ENCODE measurements around the gene TANGO2. TPM values are rescaled to one million over a fixed set of nuclear protein-coding genes. Genes with fewer than 3 reads are reported as not detected.
A peak's percentile ranks its signal among the peaks of the same experiment; 100 is the strongest.

The TANGO2 gene
- total RNA-seq, 3 donors from 2014 or later, result 17.5 to 29.7 (median 27.6) TPM

DNA sequence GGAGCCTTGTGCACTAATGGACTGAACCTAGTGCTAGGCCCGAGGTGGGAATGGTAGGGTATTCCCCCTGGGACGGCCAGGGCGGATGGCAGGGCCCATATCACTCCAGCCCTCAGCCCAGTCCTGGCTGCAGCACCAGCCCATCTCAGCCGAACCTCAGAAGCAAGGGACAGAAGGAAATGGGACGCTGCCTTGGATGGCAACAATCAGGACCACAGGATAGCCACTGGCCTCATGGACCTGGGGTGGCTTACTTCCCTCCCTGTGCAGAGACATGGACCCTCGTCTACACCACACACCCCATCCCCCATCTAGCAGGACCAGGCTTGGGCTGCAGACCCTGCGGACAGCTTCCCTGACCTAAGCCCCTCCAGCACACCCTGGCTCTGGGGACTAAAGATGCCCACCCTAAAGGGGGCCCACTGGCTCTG is 28.4 kb upstream of the TANGO2 start:
- TF ChIP-seq, protein P1, sequence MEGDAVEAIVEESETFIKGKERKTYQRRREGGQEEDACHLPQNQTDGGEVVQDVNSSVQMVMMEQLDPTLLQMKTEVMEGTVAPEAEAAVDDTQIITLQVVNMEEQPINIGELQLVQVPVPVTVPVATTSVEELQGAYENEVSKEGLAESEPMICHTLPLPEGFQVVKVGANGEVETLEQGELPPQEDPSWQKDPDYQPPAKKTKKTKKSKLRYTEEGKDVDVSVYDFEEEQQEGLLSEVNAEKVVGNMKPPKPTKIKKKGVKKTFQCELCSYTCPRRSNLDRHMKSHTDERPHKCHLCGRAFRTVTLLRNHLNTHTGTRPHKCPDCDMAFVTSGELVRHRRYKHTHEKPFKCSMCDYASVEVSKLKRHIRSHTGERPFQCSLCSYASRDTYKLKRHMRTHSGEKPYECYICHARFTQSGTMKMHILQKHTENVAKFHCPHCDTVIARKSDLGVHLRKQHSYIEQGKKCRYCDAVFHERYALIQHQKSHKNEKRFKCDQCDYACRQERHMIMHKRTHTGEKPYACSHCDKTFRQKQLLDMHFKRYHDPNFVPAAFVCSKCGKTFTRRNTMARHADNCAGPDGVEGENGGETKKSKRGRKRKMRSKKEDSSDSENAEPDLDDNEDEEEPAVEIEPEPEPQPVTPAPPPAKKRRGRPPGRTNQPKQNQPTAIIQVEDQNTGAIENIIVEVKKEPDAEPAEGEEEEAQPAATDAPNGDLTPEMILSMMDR (IDR thresholded peaks at IDR 0.05), result no peak
- Histone ChIP-seq H3K9me3 (no peaks in the 10 kb centered on the region), H3K4me1 (ENCODE audit: low read depth) (no peaks in the 10 kb centered on the region), H3K4me3 (no peak overlapping the region), H3K36me3 (ENCODE audit: low read depth) (no peaks in the 10 kb centered on the region)
- intact Hi-C loops (cut with DNase I, micrococcal nuclease), result no loop called here
- peak in 1 of 3 donors; percentile 26 for DNase-seq
- no peak for ATAC-seq

DNA sequence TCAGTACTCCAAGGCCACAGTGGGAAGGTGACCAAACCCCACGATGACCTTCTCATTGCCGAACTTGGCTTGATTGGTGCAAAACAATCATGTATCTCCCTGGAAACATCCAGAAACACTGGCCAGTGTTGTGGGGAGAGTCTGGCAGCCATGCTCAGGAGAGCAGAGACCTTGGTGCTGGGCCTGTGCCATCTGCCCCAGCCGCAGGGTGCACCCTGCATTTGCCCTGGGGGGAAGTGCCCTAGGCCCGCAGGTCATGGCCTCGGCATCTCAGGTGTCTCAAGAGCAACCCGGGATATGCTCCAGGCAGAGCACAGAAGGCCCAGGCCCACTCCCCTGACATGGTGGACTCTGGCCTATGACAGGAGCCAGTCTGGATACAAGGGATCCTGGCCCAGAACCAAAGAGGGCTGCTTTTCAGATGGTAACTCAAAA is 28.0 kb upstream of the TANGO2 start:
- H3K4me1 ChIP-seq (ENCODE audit: low read depth), result no peaks in the 10 kb centered on the region
- no peaks in the 10 kb centered on the region for H3K36me3 ChIP-seq (ENCODE audit: low read depth)
- H3K4me3 ChIP-seq, result no peak overlapping the region
- DNase-seq (peak in 1 of 3 donors; percentile 12), ATAC-seq (no peak)
- TF ChIP-seq, protein P1 (IDR thresholded peaks at IDR 0.05), result no peak
- intact Hi-C loops (cut with DNase I, micrococcal nuclease), result no loop called here
- no peaks in the 10 kb centered on the region for H3K9me3 ChIP-seq

DNA sequence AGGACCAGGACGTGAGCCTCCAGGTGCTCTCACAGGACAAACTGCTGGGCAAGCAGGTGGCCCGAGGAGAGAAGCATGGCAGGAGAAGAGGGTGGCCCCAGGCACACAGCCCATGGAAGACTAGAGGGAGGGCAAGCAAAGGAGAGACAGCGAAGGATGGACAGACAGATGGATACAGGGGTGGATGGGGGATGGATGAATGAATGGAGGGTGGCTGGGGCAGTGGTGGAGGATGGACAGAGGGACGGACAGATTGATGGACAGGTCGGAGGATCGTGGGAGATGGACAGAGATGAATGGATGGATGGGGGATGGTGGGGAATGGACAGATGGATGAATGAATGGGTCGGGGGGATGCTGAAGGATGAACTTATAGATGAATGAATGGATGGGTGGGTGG is 27.0 kb upstream of the TANGO2 start:
- H3K4me1 ChIP-seq (ENCODE audit: low read depth), result no peaks in the 10 kb centered on the region
- H3K4me3 ChIP-seq, result no peak overlapping the region
- H3K9me3 ChIP-seq, result no peaks in the 10 kb centered on the region
- ATAC-seq (no peak), DNase-seq (peak in 1 of 3 donors; percentile 15)
- H3K36me3 ChIP-seq (ENCODE audit: low read depth), result no peaks in the 10 kb centered on the region
- intact Hi-C loops (cut with DNase I, micrococcal nuclease), result no loop called here
- TF ChIP-seq, protein P1 (IDR thresholded peaks at IDR 0.05), result no peak

DNA sequence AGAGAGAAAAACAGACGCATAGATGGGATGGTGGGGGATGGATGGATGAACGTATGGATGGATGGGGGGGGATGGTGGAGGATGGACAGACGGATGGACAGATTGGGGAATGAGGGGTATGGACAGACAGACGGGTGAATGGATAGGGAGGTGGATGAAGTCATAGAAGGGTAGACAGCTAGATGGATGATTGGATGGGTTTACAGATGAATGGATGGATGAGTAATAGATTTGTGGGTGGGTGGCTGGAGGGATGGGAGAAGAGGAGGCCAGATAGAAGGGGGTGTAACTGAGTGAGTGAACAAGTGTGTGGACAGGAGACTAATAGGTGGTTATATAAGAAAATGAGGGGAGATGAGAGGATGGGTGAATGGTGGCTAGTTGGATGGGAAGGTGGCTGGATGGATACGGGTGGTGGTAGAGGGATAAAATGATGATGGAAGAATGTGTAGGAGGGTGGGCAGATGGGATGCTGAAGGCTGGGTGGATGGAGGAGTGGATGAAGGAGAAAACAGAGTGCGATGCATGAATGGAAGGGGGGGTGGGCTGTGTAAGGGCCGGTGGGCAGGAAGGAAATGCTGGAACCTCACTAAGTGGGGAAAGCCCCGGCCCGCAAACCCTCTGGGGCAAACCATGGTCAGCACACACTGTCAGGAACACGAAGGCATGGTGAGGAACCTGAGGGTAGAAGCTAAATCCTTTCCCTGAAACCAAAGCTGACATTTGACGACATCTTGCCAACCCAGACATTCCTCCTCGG is 25.9 kb upstream of the TANGO2 start:
- Histone ChIP-seq H3K36me3 (ENCODE audit: low read depth) (no peaks in the 10 kb centered on the region), H3K9me3 (no peaks in the 10 kb centered on the region), H3K4me3 (no peak overlapping the region), H3K4me1 (ENCODE audit: low read depth) (no peaks in the 10 kb centered on the region)
- ATAC-seq (no peak), DNase-seq (no peak)
- intact Hi-C loops (cut with DNase I, micrococcal nuclease), result no loop called here
- TF ChIP-seq, protein P1 (IDR thresholded peaks at IDR 0.05), result no peak

DNA sequence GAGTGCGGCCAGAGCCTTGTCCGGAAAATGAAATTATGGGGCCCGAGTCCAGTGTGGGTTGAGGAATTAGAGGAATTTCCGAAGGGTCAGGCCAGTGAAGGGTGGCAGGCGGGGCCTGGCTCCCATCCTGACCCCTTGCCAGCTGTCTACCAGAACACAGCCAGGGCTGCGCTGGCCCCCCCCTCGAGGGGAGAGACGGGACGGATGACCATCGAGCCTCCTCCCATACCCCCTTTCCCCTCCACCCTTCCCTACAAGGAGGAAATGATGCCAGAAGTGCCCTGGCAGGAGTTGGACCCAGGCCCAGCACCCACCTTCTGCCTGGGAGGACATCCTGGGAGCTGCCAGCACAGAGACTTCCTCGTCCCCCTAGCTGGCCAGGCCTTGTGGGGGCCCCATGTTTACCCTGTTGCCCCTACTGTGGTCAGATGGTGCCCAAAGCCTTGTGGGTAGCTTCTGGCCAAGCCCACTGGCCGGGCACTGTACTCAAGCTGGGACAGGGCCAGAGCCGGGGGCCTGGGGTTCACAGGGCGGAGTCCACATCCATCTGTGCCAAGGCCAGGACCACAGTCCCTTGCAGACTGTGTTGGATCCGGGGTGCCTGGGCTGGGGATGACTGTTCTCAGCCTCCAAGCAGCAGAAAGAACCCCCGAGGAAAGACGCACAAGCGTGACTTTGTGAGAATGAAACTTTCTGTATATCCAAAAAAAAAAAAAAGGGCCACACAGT is 25.1 kb upstream of the TANGO2 start:
- Histone ChIP-seq H3K9me3 (no peaks in the 10 kb centered on the region), H3K4me1 (ENCODE audit: low read depth) (no peaks in the 10 kb centered on the region), H3K4me3 (no peak overlapping the region), H3K36me3 (ENCODE audit: low read depth) (no peaks in the 10 kb centered on the region)
- no peak for ATAC-seq
- intact Hi-C loops (cut with DNase I, micrococcal nuclease), result no loop called here
- TF ChIP-seq, protein P1 (IDR thresholded peaks at IDR 0.05), result no peak
- DNase-seq, result peak in 2 of 3 donors; percentile 21 to 47

Measured in mucosa of descending colon (tissue), 3 donors.